Keratinocyte (primary cell): ENCODE measurements around the gene PLPP1.

ENCODE experiments used
- EZH2 ChIP-seq: IDR thresholded peaks from one replicate; pipeline ENCODE4 v1.6.1; 2012; ENCODE audit warnings: inconsistent platforms, mild to moderate bottlenecking, low read length, moderate library complexity
- TF ChIP-seq, protein P1 (sequence below), 3 experiments: IDR thresholded peaks in 1 of 3; conservative IDR thresholded peaks in 1 of 3; optimal IDR thresholded peaks in 1 of 3; 2 replicates in 2 of 3; 3 replicates in 1 of 3; pipeline versions ENCODE3 to v1.5.1; 2011; ENCODE audit warnings: low read length in 3 of 3, mild to moderate bottlenecking in 3 of 3, moderate library complexity in 2 of 3, control low read depth in 1 of 3, inconsistent platforms in 1 of 3; ENCODE audit not compliant: insufficient read depth in 2 of 3; ENCODE audit errors: extremely low read depth in 1 of 3

DNA sequence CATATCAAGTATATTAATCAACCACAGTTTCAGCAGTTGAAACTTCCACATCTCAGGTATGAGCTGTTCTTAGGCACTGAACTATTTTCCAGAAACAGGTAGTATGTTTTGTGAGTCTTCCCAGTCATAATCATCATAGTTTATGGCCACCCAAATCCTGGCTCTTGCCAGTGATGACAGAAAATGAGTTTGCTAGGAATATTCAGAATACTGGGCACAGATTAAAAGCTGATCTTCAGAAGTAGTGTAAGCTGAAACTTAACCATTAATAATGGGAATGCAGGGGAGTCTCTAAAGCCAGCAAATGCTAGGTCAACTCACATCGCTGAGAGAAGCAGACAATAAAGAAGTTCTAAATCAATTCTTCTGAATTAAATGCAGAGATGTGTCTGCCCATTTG lies 64.5 kb downstream of the PLPP1 start:
- TF ChIP-seq, protein P1, sequence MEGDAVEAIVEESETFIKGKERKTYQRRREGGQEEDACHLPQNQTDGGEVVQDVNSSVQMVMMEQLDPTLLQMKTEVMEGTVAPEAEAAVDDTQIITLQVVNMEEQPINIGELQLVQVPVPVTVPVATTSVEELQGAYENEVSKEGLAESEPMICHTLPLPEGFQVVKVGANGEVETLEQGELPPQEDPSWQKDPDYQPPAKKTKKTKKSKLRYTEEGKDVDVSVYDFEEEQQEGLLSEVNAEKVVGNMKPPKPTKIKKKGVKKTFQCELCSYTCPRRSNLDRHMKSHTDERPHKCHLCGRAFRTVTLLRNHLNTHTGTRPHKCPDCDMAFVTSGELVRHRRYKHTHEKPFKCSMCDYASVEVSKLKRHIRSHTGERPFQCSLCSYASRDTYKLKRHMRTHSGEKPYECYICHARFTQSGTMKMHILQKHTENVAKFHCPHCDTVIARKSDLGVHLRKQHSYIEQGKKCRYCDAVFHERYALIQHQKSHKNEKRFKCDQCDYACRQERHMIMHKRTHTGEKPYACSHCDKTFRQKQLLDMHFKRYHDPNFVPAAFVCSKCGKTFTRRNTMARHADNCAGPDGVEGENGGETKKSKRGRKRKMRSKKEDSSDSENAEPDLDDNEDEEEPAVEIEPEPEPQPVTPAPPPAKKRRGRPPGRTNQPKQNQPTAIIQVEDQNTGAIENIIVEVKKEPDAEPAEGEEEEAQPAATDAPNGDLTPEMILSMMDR (optimal IDR thresholded peaks at IDR 0.05 in 1 of 3, IDR thresholded peaks at IDR 0.05 in 1 of 3, conservative IDR thresholded peaks at IDR 0.05 in 1 of 3; ENCODE audit: extremely low read depth in 1 of 3, insufficient read depth in 2 of 3, low read length in 3 of 3): no peak
- no peak for TF ChIP-seq EZH2
